ENCODE data around the gene PTS. TPM values are rescaled to one million over a fixed set of nuclear protein-coding genes. Genes with fewer than 3 reads are reported as not detected.

Gene PTS
- total and polyA plus RNA-seq, 9 of the 15 experiments (the other 6 are each of a cell fraction or from before 2014, with no cell fraction given): 27.1 to 72.7 (median 41.1) TPM

GRCh38 chr11:112249871-112250610 lies 23.8 kb downstream of the PTS start:
- Histone ChIP-seq H2AFZ (ENCODE audit: low read depth, low read length) (no peak overlapping the region), H3K36me3 (ENCODE audit: control insufficient read depth, insufficient read depth, low read length) (no peaks in the 10 kb centered on the region; the same call in 2 of the 3 replicates), H3K27ac (ENCODE audit: extremely low read depth, low read depth, low read length) (no peak overlapping the region), H3K79me2 (ENCODE audit: control insufficient read depth, insufficient read depth, low read length) (no peaks in the 10 kb centered on the region), H4K20me1 (replicated peaks; ENCODE audit: control insufficient read depth, insufficient read depth, low read length) (no peaks in the 10 kb centered on the region), H3K9me1 (ENCODE audit: control insufficient read depth, insufficient read depth, low read length) (no peaks in the 10 kb centered on the region), H3K9me3 (replicated peaks; ENCODE audit: control insufficient read depth, insufficient read depth, low read depth, low read length) (no peaks in the 10 kb centered on the region), H3K4me2 (ENCODE audit: insufficient read depth, low read length) (no peak overlapping the region), H3K4me3 (no peak overlapping the region), H3K9ac (ENCODE audit: insufficient read depth in 1 of 2, low read depth in 2 of 2, low read length in 2 of 2) (no peak overlapping the region), H3K27me3 (ENCODE audit: control insufficient read depth in 2 of 2, insufficient read depth in 2 of 2, low read length in 2 of 2) (0 out of 5 replicates have a peak, but pooled peaks cover 0 to 8% of the 10 kb centered on the region in 2 experiments), H3K4me1 (replicated peaks in 1 of 2; ENCODE audit: control insufficient read depth in 2 of 2, insufficient read depth in 2 of 2, low read length in 2 of 2) (peaks cover 9% of the 10 kb centered on the region in 2 experiments; a peak in 4 of 5 replicates)
- no TSS peak for BruUV-seq (replicated peaks)
- POLR2A ChIA-PET: interaction anchor here (0.6 kb wide), 1 partner anchor 690 kb away, joined by 3 read pairs; no protein-coding TSS in a partner anchor
- 68% methylated on average over 6 of the region's 8 CpGs for WGBS (ENCODE audit: insufficient coverage, low coverage, missing lambda C conversion rate)
- FAIRE-seq: no peak
- in situ Hi-C loops (cut with MboI) (no loop called here), intact Hi-C loops (cut with micrococcal nuclease) (no loop called here)
- no peak for DNase-seq (ENCODE audit: extremely low read depth in 1 of 4, low spot score in 3 of 4)
- CTCF ChIA-PET (ENCODE audit: low intra/inter-chr PET ratio): no interaction called here
- no peak for ATAC-seq
- TF ChIP-seq ELF1 (tag; IDR thresholded peaks at IDR 0.05) (no peak), ZNF436 (CRISPR knock-in tag; IDR thresholded peaks at IDR 0.05) (no peak), YY1 (IDR thresholded peaks at IDR 0.05; ENCODE audit: borderline replicate concordance in 1 of 3, control insufficient read depth in 1 of 3, extremely low read depth in 1 of 3, insufficient read depth in 3 of 3, insufficient read length in 1 of 3, insufficient replicate concordance in 2 of 3, low read depth in 1 of 3, low read length in 2 of 3) (no peak), ZNF707 (CRISPR knock-in tag; conservative IDR thresholded peaks at IDR 0.05) (no peak), ZNF121 (CRISPR knock-in tag; conservative IDR thresholded peaks at IDR 0.05) (no peak), ZKSCAN1 (IDR thresholded peaks at IDR 0.05; ENCODE audit: low read depth, low read length) (no peak), MEIS2 (IDR thresholded peaks at IDR 0.05; ENCODE audit: partially characterized antibody) (peak; percentile 44)

All from K562 (cell line).